ENCODE data around the gene AKNA. TPM values are rescaled to one million over a fixed set of nuclear protein-coding genes. Genes with fewer than 3 reads are reported as not detected.

The AKNA gene
- polyA plus RNA-seq, 3 donors: 3.3 to 147 (median 7.3) TPM

- H2AFZ ChIP-seq (ENCODE audit: insufficient read depth, low read depth, low read length, poor library complexity, severe bottlenecking): no peak overlapping the region
- Mint-ChIP-seq H3K27me3 (ENCODE audit: low read depth in 3 of 3) (peaks cover 0 to 7% (median 2%) of the 10 kb centered on the region in 3 donors), H3K4me1 (no peaks in the 10 kb centered on the region), H3K27ac (no peak overlapping the region), H3K9me3 (peaks cover 3 to 16% (median 13%) of the 10 kb centered on the region in 7 donors), H3K36me3 (no peaks in the 10 kb centered on the region), H3K4me3 (no peak overlapping the region)
- no peaks in the 10 kb centered on the region for H3K36me3 ChIP-seq (replicated peaks in 1 of 2; ENCODE audit: control insufficient read depth in 1 of 2, insufficient read depth in 2 of 2, low read length in 2 of 2)
- H3K27ac ChIP-seq (ENCODE audit: low read depth in 1 of 2, low read length in 2 of 2): no peak overlapping the region
- 91% methylated on average over 4 of the region's 4 CpGs for WGBS (ENCODE audit: insufficient coverage)
- no peaks in the 10 kb centered on the region for H3K4me1 ChIP-seq (ENCODE audit: control insufficient read depth in 1 of 2, insufficient read depth in 2 of 2, low read length in 2 of 2)
- no peaks in the 10 kb centered on the region for H4K20me1 ChIP-seq (ENCODE audit: insufficient read depth, low read length)
- TF ChIP-seq, protein P1, sequence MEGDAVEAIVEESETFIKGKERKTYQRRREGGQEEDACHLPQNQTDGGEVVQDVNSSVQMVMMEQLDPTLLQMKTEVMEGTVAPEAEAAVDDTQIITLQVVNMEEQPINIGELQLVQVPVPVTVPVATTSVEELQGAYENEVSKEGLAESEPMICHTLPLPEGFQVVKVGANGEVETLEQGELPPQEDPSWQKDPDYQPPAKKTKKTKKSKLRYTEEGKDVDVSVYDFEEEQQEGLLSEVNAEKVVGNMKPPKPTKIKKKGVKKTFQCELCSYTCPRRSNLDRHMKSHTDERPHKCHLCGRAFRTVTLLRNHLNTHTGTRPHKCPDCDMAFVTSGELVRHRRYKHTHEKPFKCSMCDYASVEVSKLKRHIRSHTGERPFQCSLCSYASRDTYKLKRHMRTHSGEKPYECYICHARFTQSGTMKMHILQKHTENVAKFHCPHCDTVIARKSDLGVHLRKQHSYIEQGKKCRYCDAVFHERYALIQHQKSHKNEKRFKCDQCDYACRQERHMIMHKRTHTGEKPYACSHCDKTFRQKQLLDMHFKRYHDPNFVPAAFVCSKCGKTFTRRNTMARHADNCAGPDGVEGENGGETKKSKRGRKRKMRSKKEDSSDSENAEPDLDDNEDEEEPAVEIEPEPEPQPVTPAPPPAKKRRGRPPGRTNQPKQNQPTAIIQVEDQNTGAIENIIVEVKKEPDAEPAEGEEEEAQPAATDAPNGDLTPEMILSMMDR (IDR thresholded peaks at IDR 0.05): no peak
- H3K4me3 ChIP-seq (replicated peaks in 1 of 3; ENCODE audit: low read depth in 2 of 3, low read length in 3 of 3): no peak overlapping the region
- peaks cover under 1 to 5% of the 10 kb centered on the region in 2 donors for H3K9me3 ChIP-seq (replicated peaks in 1 of 2; ENCODE audit: control insufficient read depth in 1 of 2, insufficient read depth in 1 of 2, low read length in 2 of 2)
- H3K79me2 ChIP-seq (ENCODE audit: insufficient read depth, low read length): no peaks in the 10 kb centered on the region
- H3K27me3 ChIP-seq (ENCODE audit: control insufficient read depth in 2 of 2, insufficient read depth in 2 of 2, low read length in 2 of 2): no peaks in the 10 kb centered on the region
- no peak for DNase-seq
- H3K4me2 ChIP-seq (replicated peaks; ENCODE audit: extremely low read depth, low read length, poor library complexity, severe bottlenecking): no peak overlapping the region
- intact Hi-C loops (cut with micrococcal nuclease): loop anchor here in 1 of 2 donors (5.0 kb wide), 1 partner anchor 143 kb away; the partner anchor contains the start of gene COL27A1
- H3K9ac ChIP-seq (ENCODE audit: insufficient read depth, low read length, poor library complexity, severe bottlenecking): no peak overlapping the region
Observed at GRCh38 chr9:114300153-114300845, 87.5 kb downstream of the AKNA start.

DNA sequence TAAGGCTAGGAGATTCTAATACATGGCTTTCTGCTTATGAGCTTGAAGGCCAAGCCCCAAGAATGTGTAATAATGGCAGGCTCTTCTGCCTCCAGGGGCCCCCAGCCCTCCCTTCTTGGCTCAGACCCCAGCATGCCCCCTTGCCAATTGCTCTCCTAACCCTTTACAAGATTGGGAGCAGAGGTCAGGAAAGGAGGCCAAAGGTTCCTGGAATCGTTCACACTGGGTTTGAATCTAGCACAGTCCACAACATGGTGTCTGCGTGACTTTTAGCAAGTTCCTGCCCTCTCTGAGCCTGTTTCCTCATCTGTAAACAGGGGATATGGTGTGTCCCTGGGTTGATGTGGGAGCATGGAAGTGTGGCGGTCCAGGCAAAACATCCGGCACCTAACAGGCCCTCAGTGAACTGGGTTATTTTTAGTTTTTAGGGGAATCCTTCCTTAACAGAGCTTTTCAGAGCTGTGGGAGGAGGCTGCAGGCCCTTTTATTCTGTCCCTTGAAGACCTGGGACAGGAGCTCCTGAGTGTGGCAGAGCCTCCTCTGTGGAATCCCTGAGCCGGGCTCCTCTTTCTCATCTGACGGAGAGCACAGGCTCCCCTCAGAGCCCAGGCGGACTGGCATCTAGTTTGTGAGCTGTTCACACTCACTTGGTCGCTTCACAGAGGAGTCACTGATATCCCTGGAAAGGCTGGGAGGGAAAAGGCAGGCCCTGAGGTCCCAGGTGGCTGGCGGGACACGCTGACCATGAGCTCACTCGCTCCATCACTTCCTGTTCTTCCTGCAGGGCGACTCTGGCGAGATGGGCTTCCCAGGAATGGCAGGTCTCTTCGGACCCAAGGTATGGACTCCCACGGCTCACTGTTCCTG, 88.3 kb downstream of the AKNA start:
- Mint-ChIP-seq H3K27ac (no peak overlapping the region), H3K9me3 (peaks cover 5 to 23% (median 19%) of the 10 kb centered on the region in 7 donors), H3K4me1 (no peaks in the 10 kb centered on the region), H3K27me3 (ENCODE audit: low read depth in 3 of 3) (peaks cover 0 to 7% (median 1%) of the 10 kb centered on the region in 3 donors), H3K4me3 (no peak overlapping the region), H3K36me3 (no peaks in the 10 kb centered on the region)
- no peaks in the 10 kb centered on the region for H4K20me1 ChIP-seq (ENCODE audit: insufficient read depth, low read length)
- H3K4me3 ChIP-seq (replicated peaks in 1 of 3; ENCODE audit: low read depth in 2 of 3, low read length in 3 of 3): no peak overlapping the region
- H3K27me3 ChIP-seq (ENCODE audit: control insufficient read depth in 2 of 2, insufficient read depth in 2 of 2, low read length in 2 of 2): no peaks in the 10 kb centered on the region
- H2AFZ ChIP-seq (ENCODE audit: insufficient read depth, low read depth, low read length, poor library complexity, severe bottlenecking): no peak overlapping the region
- WGBS (ENCODE audit: insufficient coverage): 88% methylated on average over 14 of the region's 15 CpGs
- no peaks in the 10 kb centered on the region for H3K36me3 ChIP-seq (replicated peaks in 1 of 2; ENCODE audit: control insufficient read depth in 1 of 2, insufficient read depth in 2 of 2, low read length in 2 of 2)
- peak in 1 of 3 donors; percentile 1 for DNase-seq
- intact Hi-C loops (cut with micrococcal nuclease): loop anchor here in 1 of 2 donors (5.0 kb wide), 1 partner anchor 142 kb away; the partner anchor contains the start of gene COL27A1
- H3K4me2 ChIP-seq (replicated peaks; ENCODE audit: extremely low read depth, low read length, poor library complexity, severe bottlenecking): no peak overlapping the region
- TF ChIP-seq, protein P1 (IDR thresholded peaks at IDR 0.05): no peak
- H3K4me1 ChIP-seq (ENCODE audit: control insufficient read depth in 1 of 2, insufficient read depth in 2 of 2, low read length in 2 of 2): no peaks in the 10 kb centered on the region
- no peak overlapping the region for H3K27ac ChIP-seq (ENCODE audit: low read depth in 1 of 2, low read length in 2 of 2)
- peaks cover 5 to 8% of the 10 kb centered on the region in 2 donors for H3K9me3 ChIP-seq (replicated peaks in 1 of 2; ENCODE audit: control insufficient read depth in 1 of 2, insufficient read depth in 1 of 2, low read length in 2 of 2)
- no peaks in the 10 kb centered on the region for H3K79me2 ChIP-seq (ENCODE audit: insufficient read depth, low read length)
- H3K9ac ChIP-seq (ENCODE audit: insufficient read depth, low read length, poor library complexity, severe bottlenecking): no peak overlapping the region
